LNCAP (cell line): ENCODE results near the gene RFX1.

Experiments used
- TF ChIP-seq, protein P1 (sequence below): fragments of 450-650 bp; IDR thresholded peaks from 2 replicates; pipeline ENCODE4 v1.5.1; 2017; ENCODE audit warnings: mild to moderate bottlenecking

Gene RFX1

GRCh38 chr19:13965926-13966683 is 40.0 kb downstream of the RFX1 start:
- TF ChIP-seq, protein P1, sequence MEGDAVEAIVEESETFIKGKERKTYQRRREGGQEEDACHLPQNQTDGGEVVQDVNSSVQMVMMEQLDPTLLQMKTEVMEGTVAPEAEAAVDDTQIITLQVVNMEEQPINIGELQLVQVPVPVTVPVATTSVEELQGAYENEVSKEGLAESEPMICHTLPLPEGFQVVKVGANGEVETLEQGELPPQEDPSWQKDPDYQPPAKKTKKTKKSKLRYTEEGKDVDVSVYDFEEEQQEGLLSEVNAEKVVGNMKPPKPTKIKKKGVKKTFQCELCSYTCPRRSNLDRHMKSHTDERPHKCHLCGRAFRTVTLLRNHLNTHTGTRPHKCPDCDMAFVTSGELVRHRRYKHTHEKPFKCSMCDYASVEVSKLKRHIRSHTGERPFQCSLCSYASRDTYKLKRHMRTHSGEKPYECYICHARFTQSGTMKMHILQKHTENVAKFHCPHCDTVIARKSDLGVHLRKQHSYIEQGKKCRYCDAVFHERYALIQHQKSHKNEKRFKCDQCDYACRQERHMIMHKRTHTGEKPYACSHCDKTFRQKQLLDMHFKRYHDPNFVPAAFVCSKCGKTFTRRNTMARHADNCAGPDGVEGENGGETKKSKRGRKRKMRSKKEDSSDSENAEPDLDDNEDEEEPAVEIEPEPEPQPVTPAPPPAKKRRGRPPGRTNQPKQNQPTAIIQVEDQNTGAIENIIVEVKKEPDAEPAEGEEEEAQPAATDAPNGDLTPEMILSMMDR = no peak

DNA sequence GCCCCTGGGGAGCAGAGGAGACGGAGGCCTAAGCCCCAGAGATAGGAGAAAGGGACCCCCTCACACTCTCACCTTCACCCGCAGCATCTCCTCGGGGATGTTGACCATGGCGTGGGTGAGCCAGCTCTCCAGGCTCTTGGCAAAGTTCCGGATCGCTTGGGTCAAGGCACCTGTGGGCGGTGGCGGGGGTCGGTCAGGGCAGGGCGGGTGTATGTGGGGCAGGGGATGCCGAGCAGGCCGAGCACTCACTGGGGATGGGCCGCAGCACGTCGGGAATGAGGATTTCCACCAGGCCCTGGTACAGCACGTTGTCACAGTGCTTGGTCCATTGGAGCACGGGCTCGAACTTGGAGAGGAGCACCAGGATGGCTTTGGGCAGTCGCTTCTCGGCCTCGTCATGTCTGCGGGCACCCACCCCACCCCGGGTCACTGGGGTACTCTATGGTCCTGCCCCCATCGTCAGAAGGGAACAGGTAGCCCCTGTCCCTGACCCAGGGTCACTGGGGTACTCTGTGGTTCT is 40.7 kb downstream of the RFX1 start:
- TF ChIP-seq, protein P1 = no peak

DNA sequence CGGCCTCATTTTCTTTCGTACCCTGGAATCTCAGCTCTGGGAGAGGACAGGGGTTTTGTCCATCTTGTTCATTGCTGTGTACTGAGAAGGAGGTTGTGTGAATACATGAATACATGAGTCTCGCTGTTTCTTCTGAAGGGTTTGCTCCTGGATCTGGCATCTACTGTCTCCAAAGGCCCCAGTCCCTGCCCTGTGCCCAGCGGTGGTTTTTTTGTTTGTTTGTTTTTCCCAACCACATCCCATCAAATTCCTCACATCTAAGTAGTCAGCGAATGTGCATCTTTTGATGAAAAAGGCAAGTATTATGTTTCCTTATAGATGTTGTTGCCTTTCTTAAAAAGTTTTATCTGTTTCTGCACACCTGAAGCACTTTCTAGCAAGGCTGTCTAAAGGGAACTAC is 41.3 kb downstream of the RFX1 start:
- TF ChIP-seq, protein P1 = no peak

- TF ChIP-seq, protein P1 = no peak
Observed at GRCh38 chr19:13963603-13964105, 42.5 kb downstream of the RFX1 start.

- TF ChIP-seq, protein P1 = no peak
Observed at GRCh38 chr19:13962699-13963602, 43.2 kb downstream of the RFX1 start.

GRCh38 chr19:13961826-13962698 is 44.1 kb downstream of the RFX1 start:
- TF ChIP-seq, protein P1 = no peak
